ENCODE measurements around the gene RFPL4A. TPM values are rescaled to one million over a fixed set of nuclear protein-coding genes. Genes with fewer than 3 reads are reported as not detected.
"Not testable (repeated sequence)": the region's sequence is repeated elsewhere in the genome, so short reads cannot be mapped to it uniquely, and the experiment has no call there.

RFPL4A gene
- total and polyA plus RNA-seq, 2 of the 8 experiments (the other 6 are each of a cell fraction or from before 2014, with no cell fraction given) = not detected

- FAIRE-seq; H3K56ac ChIP-seq (replicated peaks; ENCODE audit: insufficient read length, low read depth, low read length); DNase-seq (ENCODE audit: low read depth in 1 of 2, low spot score in 2 of 2); POLR2A ChIA-PET (ENCODE audit: partially characterized antibody); H3K23ac ChIP-seq (ENCODE audit: insufficient read length); H3K4me3 ChIP-seq (ENCODE audit: extremely low read depth in 1 of 4, insufficient read depth in 2 of 4, low read depth in 3 of 4, low read length in 4 of 4); H3K4me2 ChIP-seq (ENCODE audit: insufficient read depth in 1 of 2, low read depth in 2 of 2, low read length in 2 of 2); H4K8ac ChIP-seq (ENCODE audit: extremely low read depth, insufficient read depth, low read length); H3K36me3 ChIP-seq (ENCODE audit: control insufficient read depth in 2 of 4, insufficient read depth in 4 of 4, low read length in 3 of 4); H3K23me2 ChIP-seq (ENCODE audit: low read depth, low read length); H3K18ac ChIP-seq (ENCODE audit: extremely low read depth, low read length); H3K4me1 ChIP-seq (replicated peaks in 1 of 4; ENCODE audit: control insufficient read depth in 3 of 4, insufficient read depth in 4 of 4, low read length in 3 of 4); H2BK5ac ChIP-seq (ENCODE audit: low read depth, low read length); H3K79me2 ChIP-seq (ENCODE audit: control insufficient read depth in 1 of 2, insufficient read depth in 2 of 2, low read length in 2 of 2); H4K91ac ChIP-seq (replicated peaks; ENCODE audit: insufficient read length, low read length); H2BK20ac ChIP-seq (ENCODE audit: low read length); H2AK5ac ChIP-seq (ENCODE audit: low read depth, low read length); H3K14ac ChIP-seq (ENCODE audit: insufficient read length); H3K79me1 ChIP-seq (ENCODE audit: low read depth, low read length); H4K20me1 ChIP-seq (replicated peaks in 1 of 2; ENCODE audit: control insufficient read depth in 1 of 2, insufficient read depth in 2 of 2, low read length in 2 of 2); H4K5ac ChIP-seq (ENCODE audit: insufficient read length, low read depth, low read length); H3K27me3 ChIP-seq (replicated peaks in 1 of 4; ENCODE audit: control insufficient read depth in 3 of 4, extremely low read depth in 1 of 4, insufficient read depth in 3 of 4, low read length in 3 of 4); H2BK12ac ChIP-seq (ENCODE audit: low read depth, low read length); H3K27ac ChIP-seq (ENCODE audit: low read depth, low read length); H2AFZ ChIP-seq (ENCODE audit: low read length); H2BK120ac ChIP-seq (replicated peaks; ENCODE audit: low read depth, low read length); H2BK15ac ChIP-seq (ENCODE audit: low read length); H3K4ac ChIP-seq (replicated peaks; ENCODE audit: insufficient read length, low read depth, low read length); H3K9ac ChIP-seq (replicated peaks in 1 of 4; ENCODE audit: extremely low read depth in 1 of 4, low read depth in 3 of 4, low read length in 3 of 4): not testable (repeated sequence)
- CTCF ChIA-PET (ENCODE audit: partially characterized antibody) = interaction anchor here (0.6 kb wide), 1 partner anchor 261 kb away, joined by 3 read pairs; no protein-coding TSS in a partner anchor
- peaks cover 40 to 85% of the 10 kb centered on the region in 2 experiments for H3K9me3 ChIP-seq (ENCODE audit: insufficient read depth in 2 of 2, low read depth in 1 of 2, low read length in 1 of 2)
- WGBS, 2 experiments (ENCODE audit: extremely low coverage in 1 of 2, insufficient coverage in 1 of 2, insufficient read length in 1 of 2, insufficient replicate concordance in 2 of 2, low coverage in 1 of 2, low lambda C conversion rate in 2 of 2, missing lambda C conversion rate in 1 of 2) = 77% methylated on average over 13 of the region's 13 CpGs; no CpG with 5 or more reads in 1 of the 2 experiments
Observed at GRCh38 chr19:55717879-55718711, 40.8 kb upstream of the RFPL4A start.

Measured in H1 (cell line).